ENCODE measurements around the gene CACNG5.

- TF ChIP-seq CTCF (IDR thresholded peaks at IDR 0.05) (no peak), POLR2AphosphoS5 (IDR thresholded peaks at IDR 0.05; ENCODE audit: low read depth, low read length) (no peak), REST (IDR thresholded peaks at IDR 0.05; ENCODE audit: insufficient read depth in 1 of 2, low read depth in 2 of 2, low read length in 1 of 2) (no peak), SIN3A (IDR thresholded peaks at IDR 0.05; ENCODE audit: borderline replicate concordance, insufficient read depth, low read depth, low read length) (no peak)
Measured at GRCh38 chr17:66893382-66893781, 58.5 kb downstream of the CACNG5 start.

Measured in Panc1 (cell line).